Skeletal muscle tissue (tissue), 4 donors: ENCODE data around the gene BCAS3. TPM values are rescaled to one million over a fixed set of nuclear protein-coding genes. Genes with fewer than 3 reads are reported as not detected.

Experiments
- H3K27ac ChIP-seq: one replicate; pipeline ENCODE4 v1.7.0; 2013; ENCODE audit warnings: mild to moderate bottlenecking, low read depth, low read length, inconsistent platforms
- H3K27me3 ChIP-seq, 3 donors: one replicate each; pipeline ENCODE4 v1.7.0; 2013; ENCODE audit warnings: low read length in 3 of 3; ENCODE audit not compliant: control insufficient read depth in 3 of 3, insufficient read depth in 3 of 3
- H3K36me3 ChIP-seq, 3 donors: one replicate each; pipeline ENCODE4 v1.7.0; 2013; ENCODE audit warnings: low read length in 3 of 3; ENCODE audit not compliant: control insufficient read depth in 3 of 3, insufficient read depth in 3 of 3
- H3K4me1 ChIP-seq, 3 donors: one replicate each; pipeline ENCODE4 v1.7.0; 2013; ENCODE audit warnings: low read length in 3 of 3, mild to moderate bottlenecking in 3 of 3; ENCODE audit not compliant: control insufficient read depth in 3 of 3, insufficient read depth in 3 of 3
- H3K4me3 ChIP-seq, 3 donors: one replicate each; pipeline ENCODE4 v1.7.0; 2013; ENCODE audit warnings: low read length in 3 of 3
- H3K9ac ChIP-seq, 3 donors: one replicate each; pipeline ENCODE4 v1.7.0; 2013; ENCODE audit warnings: low read length in 3 of 3, mild to moderate bottlenecking in 3 of 3, moderate library complexity in 2 of 3, low read depth in 1 of 3
- H3K9me3 ChIP-seq, 3 donors: one replicate each; pipeline ENCODE4 v1.7.0; 2013; ENCODE audit warnings: low read length in 3 of 3; ENCODE audit not compliant: control insufficient read depth in 3 of 3
- total RNA-seq: library from RNA; depleted of rRNA; stranded (reverse); fragments of >200 nt; gene quantifications from one replicate; pipeline ENCODE4 v1.2.3, GENCODE V29; 2014
- donor health status: Osteomylitis.

The BCAS3 gene
- total RNA-seq, 1 donor from 2014 or later, result 25.1 TPM

DNA sequence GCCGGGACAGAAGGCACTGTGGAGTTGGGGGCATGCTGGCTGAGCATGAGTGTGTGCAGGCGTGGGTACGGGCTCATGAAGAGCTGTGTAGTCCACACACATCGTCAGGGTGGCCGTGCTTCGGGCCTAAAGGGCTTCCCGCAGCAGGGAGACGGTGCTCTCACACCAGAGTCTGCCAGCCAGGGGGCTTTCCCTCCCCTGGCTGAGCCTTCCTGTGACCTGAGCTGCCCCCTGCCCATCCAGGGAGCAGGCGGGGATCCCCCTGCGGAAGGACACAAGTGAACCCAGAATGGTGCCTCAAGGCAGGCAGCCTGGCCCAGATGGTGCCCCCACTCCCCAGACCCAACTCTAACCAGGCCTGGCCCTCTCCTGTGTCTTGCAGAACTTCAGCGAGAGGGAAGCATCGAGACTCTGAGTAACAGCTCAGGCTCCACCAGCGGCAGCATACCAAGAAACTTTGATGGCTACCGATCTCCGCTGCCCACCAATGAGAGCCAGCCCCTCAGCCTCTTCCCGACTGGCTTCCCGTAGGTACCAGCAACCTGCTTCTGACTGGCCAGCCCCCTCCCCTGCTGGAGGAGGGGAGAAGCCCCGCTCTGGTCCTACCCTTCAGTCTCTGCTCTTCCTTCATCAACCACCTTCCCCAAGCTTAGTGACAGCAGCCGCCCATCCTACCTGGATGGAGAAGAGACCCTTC, 714.1 kb downstream of the BCAS3 start:
- peaks cover 14 to 25% (median 18%) of the 10 kb centered on the region in 3 donors for H3K27me3 ChIP-seq
- H3K9me3 ChIP-seq, result no peaks in the 10 kb centered on the region
- no peak overlapping the region for H3K9ac ChIP-seq
- H3K4me3 ChIP-seq, result no peak overlapping the region
- no peaks in the 10 kb centered on the region for H3K36me3 ChIP-seq
- no peak overlapping the region for H3K27ac ChIP-seq
- peaks cover 6 to 13% (median 7%) of the 10 kb centered on the region in 3 donors for H3K4me1 ChIP-seq

DNA sequence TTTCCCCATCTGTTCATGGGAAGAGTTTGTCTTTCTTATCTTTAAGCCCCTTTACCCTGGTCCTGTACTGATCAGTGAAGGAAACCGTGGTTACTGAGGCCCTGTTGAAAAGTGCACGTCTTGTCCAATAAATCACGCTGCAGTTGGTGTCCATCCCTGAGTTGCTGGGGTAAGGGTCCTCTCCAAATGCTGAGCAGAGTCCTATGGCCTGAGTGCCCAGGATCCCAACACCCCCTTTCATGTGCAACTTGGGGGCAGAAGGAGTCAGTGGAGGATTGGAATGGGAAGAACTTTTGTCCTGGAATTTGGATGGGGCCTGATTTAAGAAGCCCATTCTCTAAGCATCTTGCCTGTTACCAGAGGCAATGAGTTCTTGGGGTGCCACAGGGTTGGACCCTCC, 715.0 kb downstream of the BCAS3 start:
- no peak overlapping the region for H3K27ac ChIP-seq
- peaks cover 6 to 18% (median 12%) of the 10 kb centered on the region in 3 donors for H3K4me1 ChIP-seq
- no peaks in the 10 kb centered on the region for H3K9me3 ChIP-seq
- no peak overlapping the region for H3K4me3 ChIP-seq
- no peak overlapping the region for H3K9ac ChIP-seq
- no peaks in the 10 kb centered on the region for H3K36me3 ChIP-seq
- peaks cover 22 to 32% (median 26%) of the 10 kb centered on the region in 3 donors for H3K27me3 ChIP-seq

DNA sequence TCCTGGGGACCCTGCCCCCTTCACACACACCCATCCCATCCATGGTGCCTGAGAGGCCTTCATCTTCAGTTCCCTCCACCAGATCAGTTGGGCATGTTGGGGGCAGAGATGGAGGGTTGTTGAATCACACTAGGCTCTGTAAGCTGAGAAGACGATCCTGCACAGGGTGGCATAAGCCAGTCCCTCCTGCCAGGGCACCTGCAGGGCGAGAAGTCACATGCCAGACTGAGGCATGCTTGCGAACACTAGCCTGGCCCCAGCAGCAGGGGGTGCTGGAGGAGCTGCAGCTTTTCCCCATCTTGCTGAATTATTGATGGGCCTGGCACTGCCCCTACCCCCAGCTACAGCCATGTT, 715.9 kb downstream of the BCAS3 start:
- no peak overlapping the region for H3K9ac ChIP-seq

DNA sequence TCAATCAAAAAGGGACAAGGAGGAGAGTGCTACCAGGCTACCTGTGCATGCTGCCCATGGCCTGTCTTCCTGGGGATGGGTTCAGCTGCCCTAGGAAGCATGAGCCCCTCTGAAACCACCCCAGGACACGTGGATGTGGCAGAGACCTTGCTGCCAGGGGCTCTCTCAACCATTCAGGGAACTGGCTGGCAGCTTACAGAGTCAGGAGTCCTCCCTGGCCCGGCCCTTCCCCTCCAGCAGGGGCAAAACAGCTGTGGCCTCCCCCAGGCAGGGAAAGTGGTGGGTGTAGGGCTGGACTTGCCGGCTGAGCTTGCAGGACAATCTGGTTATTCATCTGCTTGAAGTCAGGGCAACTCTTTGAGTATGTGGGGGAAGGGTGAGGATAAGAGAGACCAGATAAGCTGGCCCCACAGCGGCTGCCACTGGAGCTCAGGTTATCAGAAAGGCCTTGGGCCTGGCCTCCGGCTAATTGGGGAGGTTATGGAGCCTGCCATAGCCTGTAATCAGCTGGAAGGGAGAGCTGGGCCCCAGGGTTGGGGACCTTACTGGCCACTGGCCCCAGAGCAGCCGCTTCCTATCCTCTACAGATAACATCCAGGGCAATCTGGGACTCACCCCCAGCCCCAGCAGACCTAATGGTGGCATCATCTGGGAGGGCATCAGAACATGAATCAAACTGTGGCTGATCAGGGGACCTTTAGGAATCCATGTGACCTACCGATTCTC, 716.4 kb downstream of the BCAS3 start:
- Histone ChIP-seq H3K27me3 (peaks cover 35 to 42% (median 40%) of the 10 kb centered on the region in 3 donors), H3K9ac (no peak overlapping the region), H3K36me3 (no peaks in the 10 kb centered on the region), H3K9me3 (no peaks in the 10 kb centered on the region), H3K4me3 (no peak overlapping the region), H3K27ac (no peak overlapping the region), H3K4me1 (peaks cover 18 to 32% (median 25%) of the 10 kb centered on the region in 3 donors)

More for the DNA sequence above, 715.9 kb downstream of the BCAS3 start:
- Histone ChIP-seq H3K27ac (no peak overlapping the region), H3K4me3 (no peak overlapping the region), H3K4me1 (peaks cover 13 to 27% (median 19%) of the 10 kb centered on the region in 3 donors), H3K9me3 (no peaks in the 10 kb centered on the region), H3K36me3 (no peaks in the 10 kb centered on the region), H3K27me3 (peaks cover 30 to 40% (median 34%) of the 10 kb centered on the region in 3 donors)

DNA sequence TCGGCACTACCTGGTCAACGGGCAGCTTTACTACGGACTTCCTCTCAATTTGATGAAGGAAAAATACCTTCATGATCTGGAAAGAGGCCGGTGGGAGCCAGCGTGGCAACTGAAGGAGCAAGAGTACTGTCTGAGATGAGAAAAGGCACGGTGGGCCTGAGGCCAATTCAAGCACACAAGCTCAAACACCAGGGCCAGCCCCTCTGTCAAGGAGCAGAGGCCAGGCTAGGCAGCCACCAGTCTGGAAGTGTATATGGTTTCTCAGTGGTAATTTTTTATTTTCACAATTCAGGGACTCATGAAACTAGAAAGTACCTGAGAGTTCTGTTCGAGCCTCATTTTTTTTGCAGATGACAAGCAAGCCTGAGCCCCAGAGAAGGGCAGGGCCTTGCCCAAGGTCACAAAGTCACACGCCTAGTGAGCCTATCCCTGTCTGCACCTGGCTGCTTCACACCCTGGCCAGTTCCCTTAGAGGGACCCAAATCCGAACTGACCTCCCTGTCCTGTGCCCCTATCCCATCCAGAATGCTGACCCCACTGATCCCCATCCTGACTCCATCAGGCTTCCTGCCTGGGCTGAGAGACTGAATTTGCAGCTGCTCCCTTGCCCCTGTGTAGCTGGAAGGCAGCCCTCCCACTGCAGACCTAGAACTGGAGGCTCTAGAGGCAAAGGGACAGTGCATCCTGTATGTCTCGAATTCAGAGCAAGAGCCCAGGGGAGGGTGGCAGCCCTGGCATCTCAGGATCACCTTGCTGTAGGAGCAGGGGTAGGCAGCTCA, 717.2 kb downstream of the BCAS3 start:
- peak overlapping the region in 1 of 3 donors; percentile 35 for H3K4me3 ChIP-seq
- peaks cover 13 to 28% (median 24%) of the 10 kb centered on the region in 3 donors for H3K4me1 ChIP-seq
- H3K9ac ChIP-seq, result peak overlapping the region in 1 of 3 donors; percentile 57
- H3K27ac ChIP-seq, result peak overlapping the region; percentile 12
- no peaks in the 10 kb centered on the region for H3K36me3 ChIP-seq
- H3K9me3 ChIP-seq, result no peaks in the 10 kb centered on the region
- peaks cover 37 to 44% (median 40%) of the 10 kb centered on the region in 3 donors for H3K27me3 ChIP-seq

DNA sequence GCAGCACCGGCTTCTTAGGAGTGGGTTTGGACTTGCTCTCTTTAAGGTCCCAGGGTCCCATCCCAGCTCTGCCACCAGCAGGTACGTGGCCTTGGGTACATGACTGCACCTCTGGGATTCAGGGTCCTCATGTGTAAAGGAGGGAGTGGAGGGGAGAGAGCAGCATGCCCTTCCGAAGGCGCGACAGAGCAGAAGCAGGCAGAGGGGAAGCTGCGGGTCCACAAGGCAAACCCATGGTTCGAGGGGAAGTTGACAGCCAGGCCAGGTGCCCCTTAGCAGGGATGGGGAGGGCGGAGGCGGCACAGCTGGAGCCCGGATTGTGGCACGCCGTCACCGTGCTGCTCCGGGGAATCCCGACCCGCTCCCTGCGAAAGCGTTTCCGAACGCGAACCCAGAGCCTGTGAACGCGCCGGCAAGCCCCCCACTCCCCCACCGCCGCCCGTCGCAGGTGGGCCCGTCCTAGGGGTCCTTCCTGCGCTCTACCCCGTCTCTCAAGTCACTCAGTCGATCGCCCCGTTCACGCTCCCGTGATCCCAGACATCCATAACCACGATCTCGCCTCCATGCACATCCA, 717.8 kb downstream of the BCAS3 start:
- Histone ChIP-seq H3K4me3 (peak overlapping the region in 2 of 3 donors; percentile 2 to 35), H3K27ac (peak overlapping the region; percentile 12), H3K27me3 (peaks cover 37 to 44% (median 40%) of the 10 kb centered on the region in 3 donors), H3K9ac (peak overlapping the region in 1 of 3 donors; percentile 62), H3K36me3 (no peaks in the 10 kb centered on the region), H3K9me3 (no peaks in the 10 kb centered on the region), H3K4me1 (peaks cover 12 to 24% (median 23%) of the 10 kb centered on the region in 3 donors)

DNA sequence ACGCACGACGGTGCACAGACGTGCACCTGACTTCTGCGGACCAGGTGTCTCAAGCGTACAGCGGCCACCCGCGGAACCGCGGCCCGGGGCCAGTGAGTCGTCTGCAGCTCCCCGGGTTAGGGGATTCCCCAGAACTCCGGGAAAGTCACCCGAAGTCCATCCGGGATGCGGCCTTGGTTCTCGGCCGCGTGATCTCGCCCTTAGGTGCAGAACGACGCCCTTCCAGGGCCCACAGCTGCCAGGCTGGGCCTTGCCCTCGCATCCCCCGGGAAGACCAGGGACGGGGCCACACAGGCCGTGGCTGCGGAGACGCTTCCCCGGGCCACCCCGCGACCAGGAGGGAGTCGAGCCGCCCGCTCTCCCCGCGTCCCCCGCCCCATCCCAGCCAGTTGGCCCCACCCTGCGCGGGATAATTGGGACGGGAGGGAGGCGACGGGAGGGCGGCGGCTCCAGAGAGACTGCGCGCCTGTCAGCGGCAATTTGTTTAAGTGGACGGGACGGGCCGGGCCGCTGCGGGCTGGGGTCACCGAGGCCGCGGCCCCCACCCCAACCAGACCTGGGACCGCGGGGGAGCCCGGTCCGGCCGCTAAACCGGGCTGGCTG, 718.4 kb downstream of the BCAS3 start:
- H3K4me1 ChIP-seq, result peaks cover 14 to 28% (median 27%) of the 10 kb centered on the region in 3 donors
- no peaks in the 10 kb centered on the region for H3K36me3 ChIP-seq
- H3K27me3 ChIP-seq, result peaks cover 42 to 47% (median 46%) of the 10 kb centered on the region in 3 donors
- peak overlapping the region in 1 of 3 donors; percentile 56 for H3K4me3 ChIP-seq
- peak overlapping the region in 2 of 3 donors; percentile 45 to 76 for H3K9ac ChIP-seq
- no peaks in the 10 kb centered on the region for H3K9me3 ChIP-seq
- peak overlapping the region; percentile 74 for H3K27ac ChIP-seq

DNA sequence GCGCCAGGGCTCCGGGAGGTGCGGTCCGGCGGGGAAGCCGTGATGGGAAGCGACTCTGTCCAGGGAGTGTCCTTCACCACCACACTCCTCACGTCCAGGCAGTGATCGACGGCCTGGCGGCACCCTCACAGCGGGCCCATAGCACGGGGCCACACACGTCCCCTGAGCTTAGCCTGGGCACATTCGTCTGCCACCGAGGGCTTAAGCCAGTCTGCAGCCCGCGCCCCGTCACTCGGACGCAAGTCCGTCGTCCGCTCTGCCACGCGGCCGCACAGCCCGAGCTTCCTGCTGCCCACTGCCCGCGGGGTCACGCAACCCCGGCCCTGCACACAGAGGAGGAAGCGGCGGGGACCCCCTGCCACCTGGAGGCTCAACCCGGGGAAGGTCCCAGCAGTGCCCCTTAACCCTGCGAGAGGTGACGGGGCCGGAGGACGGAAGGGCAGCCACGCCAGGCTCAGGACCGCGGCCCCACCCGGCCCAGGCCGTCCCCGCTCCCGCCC, 719.0 kb downstream of the BCAS3 start:
- peak overlapping the region in 2 of 3 donors; percentile 45 to 76 for H3K9ac ChIP-seq
- H3K36me3 ChIP-seq, result peaks cover 0 to 2% (median 0%) of the 10 kb centered on the region in 3 donors
- H3K9me3 ChIP-seq, result no peaks in the 10 kb centered on the region
- peaks cover 47 to 52% (median 52%) of the 10 kb centered on the region in 3 donors for H3K27me3 ChIP-seq
- H3K27ac ChIP-seq, result peak overlapping the region; percentile 74
- peak overlapping the region in 2 of 3 donors; percentile 49 to 56 for H3K4me3 ChIP-seq
- H3K4me1 ChIP-seq, result peaks cover 14 to 28% (median 27%) of the 10 kb centered on the region in 3 donors
